K562 (cell line): ENCODE data around the gene ZNF740.

Source experiments
- ARNT ChIP-seq, 2 experiments: fragments of 450-650 bp; IDR thresholded peaks; 2 replicates each; pipeline ENCODE4 v1.6.1; 2016; ENCODE audit warnings: mild to moderate bottlenecking in 1 of 2
- CREB1 ChIP-seq, 2 experiments: sonication (generic) in 1 of 2; formaldehyde crosslinking in 1 of 2; IDR thresholded peaks; 2 replicates each; pipeline versions ENCODE4 v1.6.1 to v1.8.0; 2012 to 2022; ENCODE audit warnings: inconsistent platforms in 1 of 2, mild to moderate bottlenecking in 1 of 2, missing genetic modification reagents in 1 of 2, moderate library complexity in 1 of 2
- CTCF ChIP-seq, 3 experiments: IDR thresholded peaks in 2 of 3; conservative IDR thresholded peaks in 1 of 3; 2 replicates each; pipeline ENCODE4 v1.5.1; 2011 to 2012; ENCODE audit warnings: low read length in 3 of 3, mild to moderate bottlenecking in 3 of 3, control low read depth in 2 of 3, improper control_type of control experiment in 1 of 3, inconsistent platforms in 1 of 3, low read depth in 1 of 3, mixed read lengths in 1 of 3, moderate library complexity in 1 of 3; ENCODE audit not compliant: insufficient read depth in 2 of 3
- ELF4 ChIP-seq: fragments of 450-650 bp; formaldehyde crosslinking; IDR thresholded peaks from 2 replicates; pipeline ENCODE4 v1.4.0; 2022; ENCODE audit warnings: missing genetic modification characterization
- EZH2 ChIP-seq: IDR thresholded peaks from 2 replicates; pipeline ENCODE4 v1.6.1; 2012; ENCODE audit warnings: low read depth, mild to moderate bottlenecking, inconsistent platforms, low read length, borderline replicate concordance
- NBN ChIP-seq: fragments of 450-650 bp; IDR thresholded peaks from 2 replicates; pipeline ENCODE4 v1.6.1; 2016; ENCODE audit warnings: low read depth, mild to moderate bottlenecking
- SIX5 ChIP-seq, 2 experiments: IDR thresholded peaks; 2 replicates each; pipeline ENCODE4 v1.6.1; 2011; ENCODE audit warnings: low read length in 2 of 2, borderline replicate concordance in 1 of 2, low read depth in 1 of 2, mild to moderate bottlenecking in 1 of 2, moderate library complexity in 1 of 2; ENCODE audit not compliant: insufficient read depth in 1 of 2

DNA sequence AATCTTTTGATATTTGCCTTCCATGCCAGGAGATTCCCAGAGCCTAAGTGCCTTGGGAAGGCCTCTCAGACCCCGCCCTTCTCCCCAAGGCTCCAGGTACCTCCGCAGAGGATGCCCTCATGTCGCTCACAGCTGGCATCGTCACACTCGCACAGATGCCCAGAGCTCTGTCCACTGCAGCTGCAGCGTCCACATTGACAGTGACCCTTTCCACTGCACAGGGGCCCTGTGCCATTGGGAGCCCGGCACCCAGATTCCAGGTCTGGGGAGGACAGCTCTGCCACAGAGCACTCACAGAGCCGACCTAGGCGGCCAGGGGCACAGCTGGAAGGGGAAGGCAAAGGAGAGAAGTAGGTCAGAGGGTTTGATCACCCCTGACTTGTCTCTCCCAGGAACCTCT lies 12.5 kb downstream of the ZNF740 start:
- no peak for TF ChIP-seq CTCF (IDR thresholded peaks at IDR 0.05 in 2 of 3, conservative IDR thresholded peaks at IDR 0.05 in 1 of 3; ENCODE audit: insufficient read depth in 2 of 3, low read depth in 1 of 3, low read length in 3 of 3)
- no peak for TF ChIP-seq ARNT (IDR thresholded peaks at IDR 0.05)
- TF ChIP-seq SIX5 (IDR thresholded peaks at IDR 0.05; ENCODE audit: borderline replicate concordance in 1 of 2, insufficient read depth in 1 of 2, low read depth in 1 of 2, low read length in 2 of 2): no peak
- no peak for TF ChIP-seq EZH2
- TF ChIP-seq CREB1 (IDR thresholded peaks at IDR 0.05): no peak
- TF ChIP-seq CREB1 (CRISPR knock-in tag; IDR thresholded peaks at IDR 0.05): no peak
- TF ChIP-seq NBN: no peak
- no peak for TF ChIP-seq ELF4
